HUDEP-2 (cell line): ENCODE data around the gene ITGB2.
"Not testable (repeated sequence)": the region's sequence is repeated elsewhere in the genome, so short reads cannot be mapped to it uniquely, and the experiment has no call there.

Experiments
- DNase-seq, 76 experiments: peaks; one replicate each; lab custom pipeline; 2025; ENCODE audit not compliant: unreplicated experiment in 76 of 76; lab: John Stamatoyannopoulos, UW

Gene ITGB2

GRCh38 chr21:44942566-44942965 is 21.9 kb upstream of the ITGB2 start:
- no peak for DNase-seq

- DNase-seq = no peak
These were observed 20.9 kb upstream of the ITGB2 start for GRCh38 chr21:44941567-44941966.

DNA sequence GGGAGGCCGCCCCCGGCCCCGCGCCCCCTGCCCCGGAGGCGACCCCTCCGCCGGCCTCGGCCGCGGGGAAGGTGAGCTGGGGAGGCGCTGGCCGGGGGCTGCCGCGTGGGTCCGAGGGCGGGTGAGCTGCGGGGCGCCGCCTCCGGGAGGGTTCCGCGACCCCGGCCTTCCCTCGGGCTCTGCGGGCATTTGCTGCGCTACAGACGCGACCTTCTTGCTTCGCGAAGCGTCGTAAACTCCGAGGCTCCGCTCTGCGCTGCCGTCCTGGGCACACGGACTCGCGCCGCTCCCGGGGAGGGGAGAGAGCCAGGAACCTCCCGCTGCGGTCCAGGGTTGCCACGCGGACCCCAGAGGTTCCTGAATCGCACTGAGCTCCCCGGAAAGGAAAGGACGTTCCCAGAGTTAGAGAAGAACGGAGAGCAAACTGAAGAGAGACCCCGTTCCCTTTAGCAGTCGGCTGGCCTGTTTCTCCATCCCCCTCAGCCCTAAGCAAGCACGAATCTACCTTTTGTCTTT is 19.5 kb upstream of the ITGB2 start:
- DNase-seq = peak in 2 of 76 experiments; percentile 12 to 44

- DNase-seq = peak in 72 of 76 experiments; percentile 24 to 90 (median 76)
These were observed 18.9 kb upstream of the ITGB2 start, which contains the start of gene SLX9 for GRCh38 chr21:44939532-44940115. Gene SLX9, plus strand, starts transcription at chr21:44940029. Its CDS starts 29 bp downstream, at chr21:44940058.

GRCh38 chr21:44938772-44939531 is 18.3 kb upstream of the ITGB2 start:
- DNase-seq = no peak

DNA sequence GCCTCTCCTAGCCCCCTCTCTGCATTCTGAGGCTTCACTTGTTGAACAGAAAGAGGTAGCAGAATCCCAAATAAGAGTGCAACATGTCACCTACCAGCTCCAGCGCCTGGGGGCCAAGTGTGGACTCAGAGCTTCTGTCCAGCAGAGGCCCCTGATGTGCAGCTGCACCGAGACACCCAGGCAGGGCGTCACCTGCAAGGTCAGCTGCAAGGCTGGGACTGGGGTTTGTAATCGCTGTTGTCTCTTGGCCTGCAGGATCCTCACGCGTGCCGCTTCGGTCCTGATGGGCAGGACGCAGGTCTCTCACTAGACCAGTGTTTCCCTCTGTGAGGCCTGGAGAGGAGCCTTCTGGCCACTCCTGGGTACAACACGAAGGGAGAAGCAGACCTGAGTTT is 14.8 kb upstream of the ITGB2 start:
- DNase-seq = no peak

DNA sequence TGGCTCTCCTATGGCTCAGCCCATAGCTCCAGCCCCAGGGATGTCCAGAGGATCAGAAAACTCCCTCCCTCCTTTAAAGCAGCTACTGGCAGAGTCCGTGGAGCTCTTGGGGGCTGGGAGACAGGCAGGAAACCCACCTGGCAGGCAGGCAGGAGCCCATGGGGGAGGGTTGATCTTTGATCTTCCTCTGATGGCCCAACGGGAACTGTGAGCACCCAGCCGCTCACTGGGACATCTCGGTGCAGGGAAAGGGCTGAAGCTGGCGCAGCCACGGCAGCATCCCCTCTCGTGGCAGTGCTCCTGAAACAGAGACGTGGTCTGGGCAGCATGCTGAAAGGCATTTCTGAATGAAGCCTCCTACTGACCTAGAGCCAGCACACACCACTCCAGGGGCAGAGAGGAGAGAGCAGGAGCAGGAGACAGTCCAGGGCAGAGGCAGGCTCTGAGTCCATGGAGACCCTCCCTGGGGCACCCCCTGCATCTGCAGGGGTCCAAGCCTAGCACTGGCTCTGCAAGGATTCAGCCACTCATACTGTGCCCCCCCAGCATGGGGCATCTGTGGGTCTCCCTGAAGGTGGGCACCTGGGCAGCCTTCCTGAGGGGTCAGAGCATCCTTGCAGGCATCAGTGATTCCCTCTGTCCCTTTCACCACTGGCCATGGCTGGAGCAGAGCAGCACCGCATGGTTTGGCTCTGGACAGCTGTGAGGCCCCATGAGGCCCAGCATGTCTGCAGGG is 14.3 kb upstream of the ITGB2 start:
- DNase-seq = no peak

DNA sequence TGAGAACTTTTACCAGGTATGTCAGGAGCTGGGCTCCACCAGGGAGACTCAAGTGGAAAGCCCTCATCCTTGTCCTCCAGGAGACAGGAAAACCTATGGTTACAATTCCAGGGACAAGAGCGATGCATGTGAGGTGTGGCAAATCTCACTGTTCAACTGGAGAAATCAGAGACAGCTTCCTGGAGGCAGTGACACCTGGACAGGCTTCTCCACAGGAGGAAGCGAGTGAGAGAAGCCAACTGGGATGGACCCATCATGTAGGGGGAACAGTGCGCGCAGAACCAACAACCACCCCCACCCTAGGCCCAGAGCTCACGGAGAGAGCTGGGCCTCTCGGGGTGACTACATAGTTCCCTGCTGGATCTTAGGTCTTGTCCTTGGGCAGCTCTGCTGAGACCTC is 13.6 kb upstream of the ITGB2 start:
- DNase-seq = no peak

DNA sequence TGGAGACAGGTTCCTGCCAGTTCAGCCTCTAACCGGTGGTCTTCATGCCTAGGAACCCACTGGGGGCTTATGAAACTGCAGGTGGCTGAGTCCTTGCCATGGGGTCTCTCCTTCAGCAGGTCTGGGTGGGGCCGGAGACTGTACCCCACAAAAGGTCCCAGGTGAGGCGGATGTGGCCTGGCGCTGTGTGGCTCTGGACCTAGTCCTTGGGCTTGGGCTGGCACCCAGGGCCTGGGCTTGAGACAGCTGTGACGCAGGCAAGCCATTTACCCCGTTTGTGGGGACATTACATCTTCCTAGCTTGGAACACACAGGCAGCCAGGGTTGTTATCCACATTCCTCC is 13.2 kb upstream of the ITGB2 start:
- DNase-seq = no peak

- DNase-seq = no peak
These were observed 12.7 kb upstream of the ITGB2 start for GRCh38 chr21:44933199-44933917.

DNA sequence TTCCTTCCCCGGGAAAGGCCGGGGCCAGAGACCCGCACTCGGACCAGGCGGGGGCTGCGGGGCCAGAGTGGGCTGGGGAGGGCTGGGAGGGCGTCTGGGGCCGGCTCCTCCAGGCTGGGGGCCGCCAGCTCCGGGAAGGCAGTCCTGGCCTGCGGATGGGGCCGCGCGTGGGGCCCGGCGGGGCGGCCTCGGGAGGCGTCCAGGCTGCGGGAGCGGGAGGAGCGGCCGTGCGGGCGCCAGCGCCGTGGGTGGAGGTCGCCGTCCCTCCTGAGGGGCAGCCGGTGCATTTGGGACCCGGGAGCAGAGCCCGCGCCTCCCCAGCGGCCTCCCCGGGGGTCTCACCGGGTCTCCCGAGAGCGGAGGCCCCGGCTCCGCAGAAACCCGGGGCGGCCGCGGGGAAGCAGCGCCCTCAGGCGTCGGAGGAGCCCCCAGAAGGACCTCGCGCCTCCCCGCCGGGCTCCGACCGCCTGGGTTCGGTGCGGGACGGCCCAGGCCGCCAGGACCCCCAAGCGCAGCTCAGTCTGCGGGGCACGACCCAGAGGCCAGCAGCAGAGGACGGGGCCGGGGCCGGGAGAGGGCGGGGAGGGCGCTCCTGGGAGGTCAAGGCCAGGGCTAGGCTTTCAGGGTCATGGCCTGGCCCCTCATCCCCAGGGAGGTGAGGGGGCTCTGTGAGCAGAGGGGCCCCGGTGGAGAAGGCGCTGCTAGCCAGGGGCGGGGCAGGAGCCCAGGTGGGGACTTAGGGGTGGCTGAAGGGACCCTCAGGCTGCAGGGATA is 11.9 kb upstream of the ITGB2 start:
- peak in 41 of 76 experiments; percentile 8 to 66 (median 41) for DNase-seq

- DNase-seq = no peak
These were observed 11.1 kb upstream of the ITGB2 start for GRCh38 chr21:44931501-44932407.

GRCh38 chr21:44931137-44931500 is 10.4 kb upstream of the ITGB2 start:
- no peak for DNase-seq

DNA sequence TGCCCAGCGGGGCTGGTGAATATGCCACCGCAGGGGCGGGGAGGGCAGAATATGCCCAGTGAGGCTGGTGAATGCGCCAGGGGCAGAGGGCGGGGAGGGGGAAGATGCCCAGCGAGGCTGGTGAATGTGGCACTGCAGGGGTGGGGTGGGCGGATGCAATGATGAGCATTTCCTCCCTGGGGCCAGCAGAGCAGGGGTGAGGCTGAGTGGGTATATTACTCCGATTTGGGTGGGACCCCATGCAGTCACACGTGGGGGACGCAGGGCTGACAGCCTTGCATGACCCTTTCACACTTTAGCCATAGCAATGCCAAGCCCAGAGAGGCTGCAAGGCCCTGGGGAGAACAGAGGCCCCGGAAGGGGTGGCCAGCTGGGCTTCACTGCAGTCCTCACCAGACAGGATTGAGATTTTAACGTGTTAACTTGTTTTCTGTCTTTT is 9.9 kb upstream of the ITGB2 start:
- DNase-seq = peak in 1 of 76 experiments; percentile 27

- DNase-seq = no peak
These were observed 9.3 kb upstream of the ITGB2 start for GRCh38 chr21:44929799-44930542.

GRCh38 chr21:44929242-44929798 is 8.6 kb upstream of the ITGB2 start:
- no peak for DNase-seq

DNA sequence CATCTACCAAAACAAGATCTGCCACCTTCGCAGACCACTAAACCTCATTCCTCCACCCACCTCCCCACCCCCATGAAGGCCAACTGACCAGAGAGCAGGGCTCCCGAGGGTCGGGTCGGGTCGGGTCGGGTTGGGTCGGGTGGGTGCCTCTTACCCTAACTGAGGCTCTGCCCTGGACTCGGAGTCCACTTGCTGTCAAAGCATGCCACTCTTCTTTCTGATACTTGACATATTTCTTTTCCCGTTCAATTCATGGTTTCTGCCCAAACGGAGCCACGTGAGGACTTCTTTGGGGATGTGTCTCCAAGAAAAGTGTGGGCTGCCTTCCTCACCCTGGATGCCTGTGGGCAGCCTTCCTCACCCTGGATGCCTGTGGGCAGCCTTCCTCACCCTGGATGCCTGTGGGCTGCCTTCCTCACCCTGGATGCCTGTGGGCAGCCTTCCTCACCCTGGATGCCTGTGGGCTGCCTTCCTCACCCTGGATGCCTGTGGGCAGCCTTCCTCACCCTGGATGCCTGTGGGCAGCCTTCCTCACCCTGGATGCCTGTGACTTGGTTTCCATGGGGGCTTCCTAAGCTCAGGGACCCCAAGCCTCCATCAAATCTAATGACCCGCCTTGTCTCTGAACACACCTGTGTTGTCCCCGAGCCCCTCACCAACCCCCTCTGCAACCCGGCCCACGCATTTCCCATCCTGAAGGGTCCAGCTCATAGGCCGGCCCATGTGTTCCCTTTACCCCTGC is 8.0 kb upstream of the ITGB2 start:
- DNase-seq = not testable (repeated sequence)
